Dedifferentiated amniotic fluid mesenchymal stem cell (primary cell): ENCODE data around the gene TANC1.

ENCODE experiments used
- DNase-seq: peaks from one replicate; pipeline ENCODE4 v3.0.0-alpha.2; 2016; ENCODE audit errors: extremely low spot score

Gene TANC1

DNA sequence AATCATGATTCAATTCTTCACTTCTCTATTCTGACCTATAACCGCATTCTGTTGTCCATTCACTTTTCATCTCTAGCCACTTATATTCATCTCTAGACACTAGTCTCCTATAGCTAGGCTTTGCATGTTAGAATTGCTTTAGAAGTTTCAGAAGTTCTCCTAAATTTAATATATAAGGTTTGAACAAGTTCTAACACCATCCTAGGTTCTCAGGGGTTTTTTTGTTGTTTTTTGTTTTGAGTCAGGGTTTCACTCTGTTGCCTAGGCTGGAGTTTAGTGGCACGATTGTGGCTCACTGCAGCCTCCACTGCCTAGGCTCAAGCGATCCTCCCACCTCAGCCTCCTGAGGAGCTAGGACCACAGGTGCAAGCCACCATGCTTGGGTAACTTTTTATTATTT is 298.1 kb downstream of the TANC1 start:
- DNase-seq = no peak

DNA sequence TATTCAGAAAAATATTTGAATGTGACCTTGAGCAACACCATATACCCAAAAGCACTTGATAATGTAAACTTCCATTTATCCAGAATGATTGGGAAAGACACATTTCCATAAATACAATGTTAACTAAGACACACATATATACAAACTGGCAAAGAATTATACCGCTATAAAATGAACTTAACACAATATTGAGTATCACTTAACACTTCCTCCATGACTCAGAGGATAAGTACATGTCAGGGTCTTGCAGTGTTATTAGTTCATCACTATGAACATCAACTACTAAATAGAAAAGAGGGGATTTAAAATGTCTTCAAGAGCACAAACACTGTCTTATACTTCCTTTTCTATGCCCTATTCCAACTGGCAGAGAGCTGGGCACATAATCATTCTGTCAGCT is 299.5 kb downstream of the TANC1 start:
- no peak for DNase-seq

DNA sequence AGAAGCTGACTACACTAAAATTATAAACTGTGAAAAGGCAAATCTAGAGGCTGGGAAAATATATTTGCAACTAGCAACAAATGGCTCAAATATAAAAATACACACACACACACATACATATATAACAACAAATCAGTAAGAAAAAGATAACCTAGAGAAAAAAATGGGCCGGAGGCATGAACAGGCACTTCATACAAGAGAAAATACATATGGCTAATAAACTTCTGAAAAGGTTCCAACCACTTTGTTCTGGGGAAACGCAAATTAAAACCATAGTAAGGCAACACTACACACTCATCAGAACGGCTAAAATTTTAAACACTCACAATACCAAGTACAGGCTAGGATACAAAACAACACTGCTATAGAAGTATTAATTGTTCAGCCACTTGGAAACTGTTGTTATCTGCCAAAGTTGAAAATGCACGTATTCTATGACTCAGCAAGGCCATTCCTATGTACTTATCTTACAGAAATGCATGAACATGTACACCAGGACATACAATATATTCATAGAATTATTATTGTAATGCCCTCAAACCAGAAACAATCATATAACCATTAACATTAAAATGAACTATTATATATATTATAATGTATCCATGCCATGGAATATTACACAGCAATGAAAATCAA is 302.4 kb downstream of the TANC1 start:
- DNase-seq = no peak

DNA sequence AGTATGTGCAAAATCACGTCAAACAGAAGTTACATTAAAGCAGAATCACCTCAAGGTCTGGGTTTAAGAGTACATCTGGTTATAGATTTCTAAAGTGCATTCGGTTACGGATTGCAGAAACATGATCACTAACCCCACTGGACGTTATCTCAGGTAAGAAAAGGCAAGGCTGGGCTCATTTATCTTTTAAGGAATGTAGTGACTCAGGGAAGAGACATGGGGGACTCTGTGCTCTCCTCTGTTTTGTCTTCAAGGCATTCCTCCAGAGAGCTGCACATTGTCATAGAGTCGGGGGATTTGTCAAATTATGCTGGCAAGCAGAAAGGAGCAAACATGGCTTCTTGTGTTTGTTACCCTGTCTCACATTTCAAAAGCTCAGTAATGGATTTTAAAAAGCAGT is 303.7 kb downstream of the TANC1 start:
- DNase-seq = no peak

DNA sequence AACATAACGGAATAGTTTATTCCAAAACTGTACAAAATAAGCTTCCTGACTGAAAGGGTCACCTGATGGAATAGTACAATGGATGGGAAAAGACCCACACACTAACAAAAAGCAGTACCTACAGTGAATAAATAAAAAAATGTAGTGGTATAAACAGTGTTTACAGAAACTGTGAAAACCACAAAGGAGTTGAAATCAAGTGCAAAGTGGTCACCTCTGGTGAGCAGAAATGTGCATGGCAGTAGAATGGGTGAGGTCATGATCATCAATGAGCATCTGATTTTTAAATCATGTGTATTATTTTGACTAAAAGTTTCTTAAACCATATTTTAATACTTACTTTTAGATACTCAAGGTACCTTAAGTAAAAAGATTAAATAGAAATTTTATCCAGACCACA is 306.7 kb downstream of the TANC1 start:
- DNase-seq = no peak

DNA sequence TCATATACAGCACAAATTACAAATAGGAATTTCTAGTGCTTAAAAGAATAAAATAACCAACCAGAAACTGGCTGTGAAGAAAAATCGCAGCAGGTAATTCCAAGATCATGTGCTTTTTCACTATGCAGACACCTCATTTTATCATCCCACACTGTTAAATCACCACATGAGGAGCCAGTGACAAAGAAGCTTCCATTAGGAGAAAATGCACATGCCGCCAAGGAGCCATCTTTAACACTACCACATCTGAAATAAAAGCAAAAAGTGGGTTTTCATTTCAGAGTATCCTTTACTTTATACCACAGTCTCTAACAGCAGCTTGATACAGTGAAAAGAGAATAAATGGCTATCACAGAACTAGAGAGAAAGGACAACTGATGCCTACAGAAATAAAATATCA is 311.3 kb downstream of the TANC1 start:
- no peak for DNase-seq

DNA sequence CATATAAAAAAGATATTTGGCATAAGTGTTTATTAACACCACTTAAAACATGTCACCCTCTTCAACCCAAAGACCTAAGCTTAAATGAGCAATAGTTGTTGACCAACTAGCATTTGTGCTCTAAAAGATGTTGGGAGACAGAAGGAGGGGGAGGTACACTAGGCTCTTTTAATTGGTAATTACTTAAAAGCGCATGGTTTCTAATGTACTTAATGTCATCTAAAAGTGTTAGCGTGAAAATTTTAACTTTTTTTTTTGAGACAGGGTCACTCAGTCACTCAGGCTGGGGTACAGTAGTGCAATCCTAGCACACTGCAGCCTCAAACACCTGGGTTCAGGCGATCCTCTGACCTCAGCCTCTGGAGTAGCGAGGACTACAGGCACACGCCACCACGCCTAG is 312.6 kb downstream of the TANC1 start:
- no peak for DNase-seq
